Stomach smooth muscle (tissue), 2 donors: ENCODE data around the gene CCDC27.

Source experiments
- H3K27ac ChIP-seq: one replicate; pipeline ENCODE4 v1.7.0; 2013; ENCODE audit warnings: mild to moderate bottlenecking, low read length, inconsistent platforms
- H3K27me3 ChIP-seq, 2 donors: one replicate each; pipeline ENCODE4 v1.7.0; 2013; ENCODE audit warnings: low read length in 2 of 2; ENCODE audit not compliant: insufficient read depth in 2 of 2, control insufficient read depth in 1 of 2
- H3K36me3 ChIP-seq, 2 donors: one replicate each; pipeline ENCODE4 v1.7.0; 2013; ENCODE audit warnings: low read length in 2 of 2; ENCODE audit not compliant: control insufficient read depth in 2 of 2, insufficient read depth in 2 of 2
- H3K4me1 ChIP-seq: one replicate; pipeline ENCODE4 v1.7.0; 2013; ENCODE audit warnings: low read length; ENCODE audit not compliant: control insufficient read depth, insufficient read depth
- H3K4me3 ChIP-seq, 2 donors: one replicate each; pipeline ENCODE4 v1.7.0; 2013; ENCODE audit warnings: low read length in 2 of 2
- H3K9ac ChIP-seq, 2 donors: one replicate each; pipeline ENCODE4 v1.7.0; 2013; ENCODE audit warnings: low read length in 2 of 2, mild to moderate bottlenecking in 1 of 2
- H3K9me3 ChIP-seq, 2 donors: one replicate each; pipeline ENCODE4 v1.7.0; 2013; ENCODE audit warnings: low read length in 2 of 2; ENCODE audit not compliant: control insufficient read depth in 2 of 2
- donor health status: healthy.
- donor health status: Pancreatic carcinoma.

The CCDC27 gene

GRCh38 chr1:3779912-3780416 is 27.7 kb downstream of the CCDC27 start:
- H3K4me1 ChIP-seq, result peaks cover 2% of the 10 kb centered on the region
- no peaks in the 10 kb centered on the region for H3K27me3 ChIP-seq
- H3K9ac ChIP-seq, result no peak overlapping the region
- peaks cover 41 to 52% of the 10 kb centered on the region in 2 donors for H3K36me3 ChIP-seq
- H3K9me3 ChIP-seq, result no peaks in the 10 kb centered on the region
- no peak overlapping the region for H3K27ac ChIP-seq
- no peak overlapping the region for H3K4me3 ChIP-seq

- H3K36me3 ChIP-seq, result peaks cover 46 to 57% of the 10 kb centered on the region in 2 donors
- H3K27ac ChIP-seq, result no peak overlapping the region
- no peaks in the 10 kb centered on the region for H3K9me3 ChIP-seq
- H3K4me3 ChIP-seq, result no peak overlapping the region
- no peak overlapping the region for H3K9ac ChIP-seq
- H3K4me1 ChIP-seq, result peaks cover under 1% of the 10 kb centered on the region
- H3K27me3 ChIP-seq, result no peaks in the 10 kb centered on the region
Observed at GRCh38 chr1:3780901-3781300, 28.7 kb downstream of the CCDC27 start.

GRCh38 chr1:3783651-3784474 is 31.6 kb downstream of the CCDC27 start:
- no peaks in the 10 kb centered on the region for H3K4me1 ChIP-seq
- no peaks in the 10 kb centered on the region for H3K9me3 ChIP-seq
- peaks cover 61 to 75% of the 10 kb centered on the region in 2 donors for H3K36me3 ChIP-seq
- H3K4me3 ChIP-seq, result no peak overlapping the region
- H3K27ac ChIP-seq, result no peak overlapping the region
- no peak overlapping the region for H3K9ac ChIP-seq
- no peaks in the 10 kb centered on the region for H3K27me3 ChIP-seq

- H3K27ac ChIP-seq, result no peak overlapping the region
- H3K4me1 ChIP-seq, result no peaks in the 10 kb centered on the region
- no peaks in the 10 kb centered on the region for H3K27me3 ChIP-seq
- H3K9ac ChIP-seq, result no peak overlapping the region
- H3K36me3 ChIP-seq, result peaks cover 49 to 64% of the 10 kb centered on the region in 2 donors
- no peaks in the 10 kb centered on the region for H3K9me3 ChIP-seq
- no peak overlapping the region for H3K4me3 ChIP-seq
Observed at GRCh38 chr1:3785045-3785444, 32.8 kb downstream of the CCDC27 start.

GRCh38 chr1:3785456-3786157 is 33.4 kb downstream of the CCDC27 start:
- Histone ChIP-seq H3K27me3 (no peaks in the 10 kb centered on the region), H3K27ac (no peak overlapping the region), H3K9ac (no peak overlapping the region), H3K4me1 (peaks cover 3% of the 10 kb centered on the region), H3K4me3 (no peak overlapping the region), H3K36me3 (peaks cover 49 to 59% of the 10 kb centered on the region in 2 donors), H3K9me3 (no peaks in the 10 kb centered on the region)

- Histone ChIP-seq H3K9ac (no peak overlapping the region), H3K36me3 (peaks cover 44 to 49% of the 10 kb centered on the region in 2 donors), H3K9me3 (no peaks in the 10 kb centered on the region), H3K4me3 (no peak overlapping the region), H3K4me1 (peaks cover 8% of the 10 kb centered on the region), H3K27me3 (no peaks in the 10 kb centered on the region), H3K27ac (no peak overlapping the region)
Observed at GRCh38 chr1:3786468-3787348, 34.5 kb downstream of the CCDC27 start.

- Histone ChIP-seq H3K27ac (no peak overlapping the region), H3K9ac (no peak overlapping the region), H3K4me1 (peaks cover 11% of the 10 kb centered on the region), H3K27me3 (no peaks in the 10 kb centered on the region), H3K9me3 (no peaks in the 10 kb centered on the region), H3K4me3 (no peak overlapping the region), H3K36me3 (peaks cover 38 to 46% of the 10 kb centered on the region in 2 donors)
Observed at GRCh38 chr1:3787349-3787715, 35.1 kb downstream of the CCDC27 start.

- Histone ChIP-seq H3K4me3 (no peak overlapping the region), H3K27ac (no peak overlapping the region), H3K4me1 (peaks cover 11% of the 10 kb centered on the region), H3K36me3 (peaks cover 32 to 40% of the 10 kb centered on the region in 2 donors), H3K9me3 (no peaks in the 10 kb centered on the region), H3K9ac (no peak overlapping the region), H3K27me3 (no peaks in the 10 kb centered on the region)
Observed at GRCh38 chr1:3787745-3788605, 35.7 kb downstream of the CCDC27 start.

- peaks cover 32 to 35% of the 10 kb centered on the region in 2 donors for H3K36me3 ChIP-seq
Observed at GRCh38 chr1:3788756-3789420, 36.6 kb downstream of the CCDC27 start.

More at GRCh38 chr1:3788756-3789420, 36.6 kb downstream of the CCDC27 start:
- peaks cover 19% of the 10 kb centered on the region for H3K4me1 ChIP-seq
- no peaks in the 10 kb centered on the region for H3K27me3 ChIP-seq
- no peaks in the 10 kb centered on the region for H3K9me3 ChIP-seq
- H3K27ac ChIP-seq, result no peak overlapping the region
- no peak overlapping the region for H3K4me3 ChIP-seq
- no peak overlapping the region for H3K9ac ChIP-seq
